ENCODE results near the gene DNAJB13. TPM values are rescaled to one million over a fixed set of nuclear protein-coding genes. Genes with fewer than 3 reads are reported as not detected.
A peak's percentile ranks its signal among the peaks of the same experiment; 100 is the strongest.

Gene DNAJB13
- total and polyA plus RNA-seq, 2 of the 13 experiments (the other 11 are each of a cell fraction or from before 2014, with no cell fraction given) = 2.3 TPM; not detected in 1

- peak; percentile 64; the same call in 1 of the 2 replicates for TF ChIP-seq POLR2G (IDR thresholded peaks at IDR 0.05; ENCODE audit: low read depth, low read length)
- peak; percentile 64; the same call in 1 of the 2 replicates for TF ChIP-seq FOSL2 (CRISPR knock-in tag; IDR thresholded peaks at IDR 0.05)
- TF ChIP-seq REPIN1 (CRISPR knock-in tag; IDR thresholded peaks at IDR 0.05; ENCODE audit: borderline replicate concordance, low read depth) = peak; percentile 41; the same call in 1 of the 2 replicates
- TF ChIP-seq ZBTB21 (CRISPR knock-in tag; IDR thresholded peaks at IDR 0.05) = no peak
- no peak for TF ChIP-seq RBAK (CRISPR knock-in tag; IDR thresholded peaks at IDR 0.05)
- TF ChIP-seq SOX5 (CRISPR knock-in tag; IDR thresholded peaks at IDR 0.05; ENCODE audit: borderline replicate concordance) = 0 out of 2 replicates have a peak, but pooled peaks have one; percentile 33
- no peak for TF ChIP-seq GATAD1 (CRISPR knock-in tag; IDR thresholded peaks at IDR 0.05)
- TF ChIP-seq ZNF205 (CRISPR knock-in tag; IDR thresholded peaks at IDR 0.05) = peak; percentile 70
- no peak for TF ChIP-seq AGO1 (IDR thresholded peaks at IDR 0.05; ENCODE audit: low read depth, low read length, poor library complexity, severe bottlenecking)
- peak; percentile 54; the same call in 1 of the 2 replicates for TF ChIP-seq ZNF33A (CRISPR knock-in tag; IDR thresholded peaks at IDR 0.05; ENCODE audit: borderline replicate concordance)
- TF ChIP-seq, protein P1, sequence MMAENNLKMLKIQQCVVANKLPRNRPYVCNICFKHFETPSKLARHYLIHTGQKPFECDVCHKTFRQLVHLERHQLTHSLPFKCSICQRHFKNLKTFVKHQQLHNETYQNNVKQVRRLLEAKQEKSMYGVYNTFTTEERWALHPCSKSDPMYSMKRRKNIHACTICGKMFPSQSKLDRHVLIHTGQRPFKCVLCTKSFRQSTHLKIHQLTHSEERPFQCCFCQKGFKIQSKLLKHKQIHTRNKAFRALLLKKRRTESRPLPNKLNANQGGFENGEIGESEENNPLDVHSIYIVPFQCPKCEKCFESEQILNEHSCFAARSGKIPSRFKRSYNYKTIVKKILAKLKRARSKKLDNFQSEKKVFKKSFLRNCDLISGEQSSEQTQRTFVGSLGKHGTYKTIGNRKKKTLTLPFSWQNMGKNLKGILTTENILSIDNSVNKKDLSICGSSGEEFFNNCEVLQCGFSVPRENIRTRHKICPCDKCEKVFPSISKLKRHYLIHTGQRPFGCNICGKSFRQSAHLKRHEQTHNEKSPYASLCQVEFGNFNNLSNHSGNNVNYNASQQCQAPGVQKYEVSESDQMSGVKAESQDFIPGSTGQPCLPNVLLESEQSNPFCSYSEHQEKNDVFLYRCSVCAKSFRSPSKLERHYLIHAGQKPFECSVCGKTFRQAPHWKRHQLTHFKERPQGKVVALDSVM (CRISPR knock-in tag; IDR thresholded peaks at IDR 0.05) = peak; percentile 60; the same call in 1 of the 2 replicates
- TF ChIP-seq ADNP (CRISPR knock-in tag; IDR thresholded peaks at IDR 0.05) = no peak
- TF ChIP-seq POLR2A (IDR thresholded peaks at IDR 0.05; ENCODE audit: insufficient read depth in 1 of 2, low read depth in 2 of 2, low read length in 2 of 2) = peak; percentile 47 to 48; a peak in 2 of 4 replicates
- TF ChIP-seq ZNF121 (CRISPR knock-in tag; IDR thresholded peaks at IDR 0.05) = peak; percentile 20; the same call in 1 of the 2 replicates
- no peak for TF ChIP-seq NCOA5 (CRISPR knock-in tag; IDR thresholded peaks at IDR 0.05)
- TF ChIP-seq ZNF281 (CRISPR knock-in tag; IDR thresholded peaks at IDR 0.05; ENCODE audit: borderline replicate concordance) = no peak
- peak in 1 of 2 experiments; percentile 22; a peak in 1 of 4 replicates for TF ChIP-seq HMGXB4 (CRISPR knock-in tag; IDR thresholded peaks at IDR 0.05; ENCODE audit: borderline replicate concordance in 1 of 2, low read depth in 1 of 2)
- TF ChIP-seq, protein P2, sequence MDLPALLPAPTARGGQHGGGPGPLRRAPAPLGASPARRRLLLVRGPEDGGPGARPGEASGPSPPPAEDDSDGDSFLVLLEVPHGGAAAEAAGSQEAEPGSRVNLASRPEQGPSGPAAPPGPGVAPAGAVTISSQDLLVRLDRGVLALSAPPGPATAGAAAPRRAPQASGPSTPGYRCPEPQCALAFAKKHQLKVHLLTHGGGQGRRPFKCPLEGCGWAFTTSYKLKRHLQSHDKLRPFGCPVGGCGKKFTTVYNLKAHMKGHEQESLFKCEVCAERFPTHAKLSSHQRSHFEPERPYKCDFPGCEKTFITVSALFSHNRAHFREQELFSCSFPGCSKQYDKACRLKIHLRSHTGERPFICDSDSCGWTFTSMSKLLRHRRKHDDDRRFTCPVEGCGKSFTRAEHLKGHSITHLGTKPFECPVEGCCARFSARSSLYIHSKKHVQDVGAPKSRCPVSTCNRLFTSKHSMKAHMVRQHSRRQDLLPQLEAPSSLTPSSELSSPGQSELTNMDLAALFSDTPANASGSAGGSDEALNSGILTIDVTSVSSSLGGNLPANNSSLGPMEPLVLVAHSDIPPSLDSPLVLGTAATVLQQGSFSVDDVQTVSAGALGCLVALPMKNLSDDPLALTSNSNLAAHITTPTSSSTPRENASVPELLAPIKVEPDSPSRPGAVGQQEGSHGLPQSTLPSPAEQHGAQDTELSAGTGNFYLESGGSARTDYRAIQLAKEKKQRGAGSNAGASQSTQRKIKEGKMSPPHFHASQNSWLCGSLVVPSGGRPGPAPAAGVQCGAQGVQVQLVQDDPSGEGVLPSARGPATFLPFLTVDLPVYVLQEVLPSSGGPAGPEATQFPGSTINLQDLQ (CRISPR knock-in tag; IDR thresholded peaks at IDR 0.05) = no peak
Observed at GRCh38 chr11:74018331-74019005, 67.6 kb downstream of the DNAJB13 start (continued).

Measured in HepG2 (cell line).